ENCODE results near the gene PRDM15.

Gene PRDM15

DNA sequence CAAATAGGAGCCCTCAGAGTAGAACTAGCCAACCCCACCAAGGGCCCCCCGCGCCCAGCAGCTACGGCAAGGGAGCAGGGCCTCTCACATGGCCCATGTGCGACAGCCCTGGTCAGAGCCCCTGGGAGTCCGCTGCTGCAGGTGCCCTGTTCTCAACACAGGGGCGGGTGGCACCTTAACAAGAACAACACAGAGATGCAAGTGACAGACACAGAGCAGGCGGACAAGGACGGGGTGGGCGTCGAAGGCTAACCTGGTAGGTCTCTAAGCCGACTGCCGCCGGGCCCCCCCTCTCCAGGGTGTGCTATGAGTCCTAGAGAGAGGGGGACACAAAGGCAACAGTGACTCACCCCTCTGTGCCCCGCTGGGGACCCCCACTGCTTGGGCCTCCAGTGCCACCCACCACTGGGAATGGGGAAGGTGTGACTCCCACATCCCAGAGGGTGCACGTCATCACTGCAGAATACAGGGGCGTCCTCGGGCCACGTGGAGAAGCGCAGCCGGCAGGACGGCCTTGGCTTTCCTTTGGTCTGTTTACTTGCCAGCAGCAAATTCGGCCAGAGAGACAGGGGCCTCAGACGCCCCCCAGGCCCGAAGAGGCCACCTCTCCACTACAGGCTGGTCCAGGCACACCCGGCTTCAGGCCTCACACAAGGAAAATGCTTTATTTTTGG is 44.8 kb downstream of the PRDM15 start:
- no peak overlapping the region for H4K12ac ChIP-seq (ENCODE audit: low read depth, low read length)
- H3K4me2 ChIP-seq (ENCODE audit: low read length), result no peak overlapping the region
- no peak overlapping the region for H2BK5ac ChIP-seq (ENCODE audit: low read depth, low read length, poor library complexity)
- H2AFZ ChIP-seq (ENCODE audit: insufficient read depth, low read length, poor library complexity), result no peak overlapping the region
- no peaks in the 10 kb centered on the region for H3K79me1 ChIP-seq (ENCODE audit: low read length)
- no peak overlapping the region for H3K4me3 ChIP-seq (ENCODE audit: low read depth, low read length)
- H3K23ac ChIP-seq (ENCODE audit: low read length), result no peak overlapping the region
- H2AK5ac ChIP-seq (ENCODE audit: low read length), result no peak overlapping the region
- H3K18ac ChIP-seq (ENCODE audit: low read length), result no peak overlapping the region
- no peak overlapping the region for H2BK120ac ChIP-seq (ENCODE audit: insufficient read depth, low read length, poor library complexity)
- DNase-seq, result no peak
- no peaks in the 10 kb centered on the region for H3K27me3 ChIP-seq (ENCODE audit: insufficient read depth, low read length)
- H3K79me2 ChIP-seq (ENCODE audit: control insufficient read depth, insufficient read depth, low read length, poor library complexity), result no peaks in the 10 kb centered on the region
- H4K91ac ChIP-seq (ENCODE audit: low read depth, low read length), result no peak overlapping the region
- no peak overlapping the region for H3K4ac ChIP-seq (ENCODE audit: low read depth, low read length)
- H2BK12ac ChIP-seq (ENCODE audit: low read length), result no peak overlapping the region
- no peak overlapping the region for H3K14ac ChIP-seq (ENCODE audit: low read length)
- H3K36me3 ChIP-seq (ENCODE audit: control insufficient read depth in 1 of 2, insufficient read depth in 2 of 2, low read length in 2 of 2), result peaks cover 31 to 38% of the 10 kb centered on the region in 2 experiments
- H3K9ac ChIP-seq (ENCODE audit: low read length), result no peak overlapping the region
- WGBS (ENCODE audit: extremely low coverage, insufficient coverage, insufficient read length), result no CpG with 5 or more reads among the region's 25 CpGs
- peaks cover 2% of the 10 kb centered on the region for H3K9me3 ChIP-seq (ENCODE audit: insufficient read depth, low read depth, low read length)
- no peak overlapping the region for H3K27ac ChIP-seq (ENCODE audit: low read depth, low read length)
- H3K4me1 ChIP-seq (ENCODE audit: control insufficient read depth in 1 of 2, insufficient read depth in 2 of 2, low read length in 2 of 2), result no peaks in the 10 kb centered on the region
- no peak overlapping the region for H4K8ac ChIP-seq (ENCODE audit: low read depth, low read length)

- H2BK120ac ChIP-seq (ENCODE audit: insufficient read depth, low read length, poor library complexity), result no peak overlapping the region
- no peak overlapping the region for H2AFZ ChIP-seq (ENCODE audit: insufficient read depth, low read length, poor library complexity)
- H3K27ac ChIP-seq (ENCODE audit: low read depth, low read length), result no peak overlapping the region
- peaks cover 31 to 33% of the 10 kb centered on the region in 2 experiments for H3K36me3 ChIP-seq (ENCODE audit: control insufficient read depth in 1 of 2, insufficient read depth in 2 of 2, low read length in 2 of 2)
- no peak overlapping the region for H3K4me2 ChIP-seq (ENCODE audit: low read length)
- H2BK5ac ChIP-seq (ENCODE audit: low read depth, low read length, poor library complexity), result no peak overlapping the region
- no peak overlapping the region for H3K4ac ChIP-seq (ENCODE audit: low read depth, low read length)
- H3K4me1 ChIP-seq (ENCODE audit: control insufficient read depth in 1 of 2, insufficient read depth in 2 of 2, low read length in 2 of 2), result no peaks in the 10 kb centered on the region
- H3K79me1 ChIP-seq (ENCODE audit: low read length), result no peaks in the 10 kb centered on the region
- H3K79me2 ChIP-seq (ENCODE audit: control insufficient read depth, insufficient read depth, low read length, poor library complexity), result no peaks in the 10 kb centered on the region
- no peaks in the 10 kb centered on the region for H3K27me3 ChIP-seq (ENCODE audit: insufficient read depth, low read length)
- H4K8ac ChIP-seq (ENCODE audit: low read depth, low read length), result no peak overlapping the region
- no peak overlapping the region for H3K4me3 ChIP-seq (ENCODE audit: low read depth, low read length)
- no peak overlapping the region for H3K14ac ChIP-seq (ENCODE audit: low read length)
- DNase-seq, result no peak
- no CpG with 5 or more reads among the region's 13 CpGs for WGBS (ENCODE audit: extremely low coverage, insufficient coverage, insufficient read length)
- no peaks in the 10 kb centered on the region for H3K9me3 ChIP-seq (ENCODE audit: insufficient read depth, low read depth, low read length)
- H2BK12ac ChIP-seq (ENCODE audit: low read length), result no peak overlapping the region
- H3K23ac ChIP-seq (ENCODE audit: low read length), result no peak overlapping the region
- H2AK5ac ChIP-seq (ENCODE audit: low read length), result no peak overlapping the region
- H4K91ac ChIP-seq (ENCODE audit: low read depth, low read length), result no peak overlapping the region
- H3K9ac ChIP-seq (ENCODE audit: low read length), result no peak overlapping the region
- H3K18ac ChIP-seq (ENCODE audit: low read length), result no peak overlapping the region
- H4K12ac ChIP-seq (ENCODE audit: low read depth, low read length), result no peak overlapping the region
These were observed 45.5 kb downstream of the PRDM15 start for GRCh38 chr21:41833497-41834115.

DNA sequence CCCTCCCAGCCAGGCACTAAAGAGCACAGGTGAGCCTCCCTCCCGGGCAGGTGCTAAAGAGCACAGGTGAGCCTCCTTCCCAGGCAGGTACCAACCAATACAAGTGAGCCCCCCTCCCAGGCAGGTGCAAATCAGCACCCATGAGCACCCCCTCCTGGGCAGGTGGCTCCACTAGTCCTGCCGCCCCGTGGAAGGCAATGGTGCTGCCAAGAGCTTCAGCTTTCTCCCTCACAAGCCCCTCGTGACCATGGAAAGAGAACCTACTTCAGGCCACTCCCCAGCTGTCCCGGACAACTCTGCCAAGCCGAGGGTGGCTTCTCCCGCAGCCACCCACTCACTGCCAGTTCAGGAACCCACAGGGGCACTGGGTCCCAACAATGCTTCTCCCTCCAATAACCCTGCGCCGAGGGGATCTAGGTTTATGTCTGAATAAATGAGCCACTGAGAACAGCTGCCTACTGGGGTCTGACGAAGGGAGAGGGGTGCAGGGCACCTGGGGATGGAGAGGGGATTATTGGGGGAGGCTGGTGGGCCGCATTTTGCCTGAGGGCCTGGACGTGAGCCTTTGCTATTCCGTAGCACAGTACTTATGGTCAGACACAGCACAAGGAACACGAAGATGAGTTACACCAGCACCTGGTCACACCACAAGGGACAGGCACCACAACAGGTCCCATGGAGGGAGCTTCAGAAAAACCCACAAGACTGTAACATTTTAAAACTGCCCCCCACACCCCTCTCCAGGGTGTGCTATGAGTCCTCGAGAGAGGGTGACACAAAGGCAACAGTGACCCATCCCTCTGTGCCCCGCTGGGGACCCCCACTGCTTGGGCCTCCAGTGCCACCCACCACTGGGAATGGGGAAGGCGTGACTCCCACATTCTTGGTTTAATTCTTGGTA is 46.3 kb downstream of the PRDM15 start:
- no peak overlapping the region for H2AFZ ChIP-seq (ENCODE audit: insufficient read depth, low read length, poor library complexity)
- no peaks in the 10 kb centered on the region for H3K79me2 ChIP-seq (ENCODE audit: control insufficient read depth, insufficient read depth, low read length, poor library complexity)
- H2BK120ac ChIP-seq (ENCODE audit: insufficient read depth, low read length, poor library complexity), result no peak overlapping the region
- H4K91ac ChIP-seq (ENCODE audit: low read depth, low read length), result no peak overlapping the region
- H2AK5ac ChIP-seq (ENCODE audit: low read length), result no peak overlapping the region
- DNase-seq, result no peak
- no peaks in the 10 kb centered on the region for H3K4me1 ChIP-seq (ENCODE audit: control insufficient read depth in 1 of 2, insufficient read depth in 2 of 2, low read length in 2 of 2)
- no peak overlapping the region for H3K9ac ChIP-seq (ENCODE audit: low read length)
- WGBS (ENCODE audit: extremely low coverage, insufficient coverage, insufficient read length), result no CpG with 5 or more reads among the region's 17 CpGs
- H3K18ac ChIP-seq (ENCODE audit: low read length), result no peak overlapping the region
- H3K4me2 ChIP-seq (ENCODE audit: low read length), result no peak overlapping the region
- H3K14ac ChIP-seq (ENCODE audit: low read length), result no peak overlapping the region
- no peak overlapping the region for H4K8ac ChIP-seq (ENCODE audit: low read depth, low read length)
- no peak overlapping the region for H2BK12ac ChIP-seq (ENCODE audit: low read length)
- no peaks in the 10 kb centered on the region for H3K27me3 ChIP-seq (ENCODE audit: insufficient read depth, low read length)
- H3K27ac ChIP-seq (ENCODE audit: low read depth, low read length), result no peak overlapping the region
- no peak overlapping the region for H3K23ac ChIP-seq (ENCODE audit: low read length)
- H3K4me3 ChIP-seq (ENCODE audit: low read depth, low read length), result peak overlapping the region; percentile 12
- H3K36me3 ChIP-seq (ENCODE audit: control insufficient read depth in 1 of 2, insufficient read depth in 2 of 2, low read length in 2 of 2), result peaks cover 34 to 35% of the 10 kb centered on the region in 2 experiments
- no peaks in the 10 kb centered on the region for H3K79me1 ChIP-seq (ENCODE audit: low read length)
- H2BK5ac ChIP-seq (ENCODE audit: low read depth, low read length, poor library complexity), result no peak overlapping the region
- no peaks in the 10 kb centered on the region for H3K9me3 ChIP-seq (ENCODE audit: insufficient read depth, low read depth, low read length)
- H4K12ac ChIP-seq (ENCODE audit: low read depth, low read length), result no peak overlapping the region
- no peak overlapping the region for H3K4ac ChIP-seq (ENCODE audit: low read depth, low read length)

DNA sequence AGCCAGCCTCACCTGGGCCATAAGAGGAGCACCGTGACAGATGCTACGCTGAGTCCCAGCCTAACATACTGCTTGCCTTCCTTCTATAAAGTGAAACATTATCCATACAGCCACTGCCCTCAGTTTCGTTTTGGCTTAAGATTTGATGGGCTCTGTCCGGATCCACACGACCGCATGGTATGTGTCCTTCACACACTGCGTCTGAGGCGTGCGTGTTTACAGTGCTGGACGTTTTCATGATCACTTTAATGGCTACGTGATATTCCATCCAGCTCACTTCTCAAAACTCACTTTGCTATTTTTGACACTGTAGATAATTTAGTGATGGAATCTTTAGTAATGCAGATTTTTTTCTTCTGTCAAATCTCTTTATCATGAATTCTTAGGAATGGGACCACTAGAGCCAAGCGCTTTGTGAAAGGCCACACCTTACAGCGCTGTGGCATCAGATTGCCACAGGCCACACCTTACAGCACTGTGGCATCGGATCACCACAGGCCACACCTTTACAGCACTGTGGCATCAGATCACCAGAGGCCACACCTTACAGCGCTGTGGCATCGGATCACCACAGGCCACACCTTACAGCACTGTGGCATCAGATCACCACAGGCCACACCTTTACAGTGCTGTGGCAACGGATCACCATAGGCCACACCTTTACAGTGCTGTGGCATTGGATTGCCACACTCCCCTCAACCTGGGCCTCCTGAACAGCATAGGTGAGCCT is 47.1 kb downstream of the PRDM15 start:
- Histone ChIP-seq H2BK120ac (ENCODE audit: insufficient read depth, low read length, poor library complexity) (no peak overlapping the region), H3K4me2 (ENCODE audit: low read length) (no peak overlapping the region), H3K79me2 (ENCODE audit: control insufficient read depth, insufficient read depth, low read length, poor library complexity) (no peaks in the 10 kb centered on the region), H2BK12ac (ENCODE audit: low read length) (no peak overlapping the region), H3K9me3 (ENCODE audit: insufficient read depth, low read depth, low read length) (no peaks in the 10 kb centered on the region), H3K23ac (ENCODE audit: low read length) (no peak overlapping the region), H3K4me1 (ENCODE audit: control insufficient read depth in 1 of 2, insufficient read depth in 2 of 2, low read length in 2 of 2) (no peaks in the 10 kb centered on the region), H4K91ac (ENCODE audit: low read depth, low read length) (no peak overlapping the region), H4K12ac (ENCODE audit: low read depth, low read length) (no peak overlapping the region), H3K4ac (ENCODE audit: low read depth, low read length) (no peak overlapping the region), H3K14ac (ENCODE audit: low read length) (no peak overlapping the region), H3K9ac (ENCODE audit: low read length) (no peak overlapping the region), H3K27ac (ENCODE audit: low read depth, low read length) (no peak overlapping the region), H3K27me3 (ENCODE audit: insufficient read depth, low read length) (no peaks in the 10 kb centered on the region), H3K4me3 (ENCODE audit: low read depth, low read length) (peak overlapping the region; percentile 12), H2AK5ac (ENCODE audit: low read length) (no peak overlapping the region), H2AFZ (ENCODE audit: insufficient read depth, low read length, poor library complexity) (no peak overlapping the region), H4K8ac (ENCODE audit: low read depth, low read length) (no peak overlapping the region), H2BK5ac (ENCODE audit: low read depth, low read length, poor library complexity) (no peak overlapping the region), H3K36me3 (ENCODE audit: control insufficient read depth in 1 of 2, insufficient read depth in 2 of 2, low read length in 2 of 2) (peaks cover 32 to 34% of the 10 kb centered on the region in 2 experiments), H3K79me1 (ENCODE audit: low read length) (no peaks in the 10 kb centered on the region), H3K18ac (ENCODE audit: low read length) (no peak overlapping the region)
- no peak for DNase-seq
- no CpG with 5 or more reads among the region's 17 CpGs for WGBS (ENCODE audit: extremely low coverage, insufficient coverage, insufficient read length)
